SK-N-SH treated with all-trans-retinoic acid at 6 μM for 48 hours (cell line): ENCODE measurements around the gene CAND2.
"Not testable (repeated sequence)": the region's sequence is repeated elsewhere in the genome, so short reads cannot be mapped to it uniquely, and the experiment has no call there.

ENCODE experiments used
- RARB ChIP-seq: fragments of 250-450 bp; sonication (Bioruptor Pico); IDR thresholded peaks from 2 replicates; pipeline ENCODE4 v1.8.0; 2021; ENCODE audit warnings: mild to moderate bottlenecking, moderate library complexity
- ZFP3 ChIP-seq: fragments of 250-450 bp; sonication (Bioruptor Pico); IDR thresholded peaks from 2 replicates; pipeline ENCODE4 v1.5.0; 2020; ENCODE audit warnings: mild to moderate bottlenecking, moderate library complexity

GRCh38 chr3:12878758-12879157, 82.3 kb downstream of the CAND2 start:
- TF ChIP-seq ZFP3, RARB (CRISPR knock-in tag): not testable (repeated sequence)
